ENCODE results near the gene PPP2R5C.

PPP2R5C gene

GRCh38 chr14:101881426-101881825, 119.9 kb downstream of the PPP2R5C start:
- Histone ChIP-seq H3K4me1 (ENCODE audit: control insufficient read depth, insufficient read depth, low read length) (peaks cover 1% of the 10 kb centered on the region), H3K36me3 (ENCODE audit: control insufficient read depth in 2 of 2, insufficient read depth in 1 of 2, low read length in 2 of 2) (peaks cover 9 to 54% of the 10 kb centered on the region in 2 experiments; a peak in 2 of 3 replicates), H3K4me3 (ENCODE audit: low read depth, low read length) (no peak overlapping the region), H3K9me3 (ENCODE audit: control insufficient read depth, insufficient read depth, low read depth, low read length) (no peaks in the 10 kb centered on the region), H3K27ac (ENCODE audit: extremely low read depth, low read depth, low read length) (no peak overlapping the region)
- ChIA-PET POLR2A (no interaction called here), CTCF (no interaction called here)
- TF ChIP-seq ZNF785 (tag by site-specific recombination; IDR thresholded peaks at IDR 0.05): no peak
- no peak for TF ChIP-seq ZNF211 (tag by site-specific recombination; IDR thresholded peaks at IDR 0.05; ENCODE audit: low read depth)
- TF ChIP-seq PRDM10 (tag by site-specific recombination; IDR thresholded peaks at IDR 0.05): no peak
- TF ChIP-seq ZNF146 (tag by site-specific recombination; IDR thresholded peaks at IDR 0.05): no peak
- no peak for TF ChIP-seq ZNF354C (tag by site-specific recombination; IDR thresholded peaks at IDR 0.05; ENCODE audit: borderline replicate concordance, low read depth)
- TF ChIP-seq HOXC10 (CRISPR knock-in tag; IDR thresholded peaks at IDR 0.05): no peak
- TF ChIP-seq ZSCAN23 (tag by site-specific recombination; IDR thresholded peaks at IDR 0.05): no peak

GRCh38 chr14:101882141-101882935, 120.8 kb downstream of the PPP2R5C start:
- peaks cover 13 to 63% of the 10 kb centered on the region in 2 experiments for H3K36me3 ChIP-seq (ENCODE audit: control insufficient read depth in 2 of 2, insufficient read depth in 1 of 2, low read length in 2 of 2)

More at GRCh38 chr14:101882141-101882935, 120.8 kb downstream of the PPP2R5C start:
- no peak overlapping the region for H3K4me3 ChIP-seq (ENCODE audit: low read depth, low read length)
- no peaks in the 10 kb centered on the region for H3K9me3 ChIP-seq (ENCODE audit: control insufficient read depth, insufficient read depth, low read depth, low read length)
- H3K27ac ChIP-seq (ENCODE audit: extremely low read depth, low read depth, low read length): no peak overlapping the region
- ChIA-PET CTCF (no interaction called here), POLR2A (no interaction called here)
- no peak for TF ChIP-seq ZNF398 (tag by site-specific recombination; IDR thresholded peaks at IDR 0.05)
- no peak for TF ChIP-seq ZNF214 (tag by site-specific recombination; IDR thresholded peaks at IDR 0.05; ENCODE audit: borderline replicate concordance)
- TF ChIP-seq ZNF777 (tag by site-specific recombination; IDR thresholded peaks at IDR 0.05; ENCODE audit: borderline replicate concordance): no peak
- no peak for TF ChIP-seq ZNF660 (tag by site-specific recombination; IDR thresholded peaks at IDR 0.05)
- no peak for TF ChIP-seq YY1 (tag by site-specific recombination; IDR thresholded peaks at IDR 0.05)
- TF ChIP-seq ZNF157 (tag by site-specific recombination; IDR thresholded peaks at IDR 0.05): no peak
- TF ChIP-seq BCL11A (tag by site-specific recombination; IDR thresholded peaks at IDR 0.05; ENCODE audit: low read depth): no peak
- no peak for TF ChIP-seq ZNF747 (tag by site-specific recombination; IDR thresholded peaks at IDR 0.05)
- no peak for TF ChIP-seq ZSCAN16 (tag by site-specific recombination; IDR thresholded peaks at IDR 0.05)
- TF ChIP-seq HIC1 (tag by site-specific recombination; IDR thresholded peaks at IDR 0.05): no peak
- no peak for TF ChIP-seq ZNF121 (tag by site-specific recombination; IDR thresholded peaks at IDR 0.05)
- no peak for TF ChIP-seq ZNF626 (tag by site-specific recombination; IDR thresholded peaks at IDR 0.05)
- no peak for TF ChIP-seq SALL2 (tag by site-specific recombination; IDR thresholded peaks at IDR 0.05; ENCODE audit: borderline replicate concordance)
- TF ChIP-seq ZNF2 (tag by site-specific recombination; IDR thresholded peaks at IDR 0.05): no peak
- no peak for TF ChIP-seq ZNF629 (tag by site-specific recombination; IDR thresholded peaks at IDR 0.05)
- no peaks in the 10 kb centered on the region for H3K4me1 ChIP-seq (ENCODE audit: control insufficient read depth, insufficient read depth, low read length)

All from HEK293 (cell line).